Measurements from ENCODE around the gene KRTAP10-6.

DNA sequence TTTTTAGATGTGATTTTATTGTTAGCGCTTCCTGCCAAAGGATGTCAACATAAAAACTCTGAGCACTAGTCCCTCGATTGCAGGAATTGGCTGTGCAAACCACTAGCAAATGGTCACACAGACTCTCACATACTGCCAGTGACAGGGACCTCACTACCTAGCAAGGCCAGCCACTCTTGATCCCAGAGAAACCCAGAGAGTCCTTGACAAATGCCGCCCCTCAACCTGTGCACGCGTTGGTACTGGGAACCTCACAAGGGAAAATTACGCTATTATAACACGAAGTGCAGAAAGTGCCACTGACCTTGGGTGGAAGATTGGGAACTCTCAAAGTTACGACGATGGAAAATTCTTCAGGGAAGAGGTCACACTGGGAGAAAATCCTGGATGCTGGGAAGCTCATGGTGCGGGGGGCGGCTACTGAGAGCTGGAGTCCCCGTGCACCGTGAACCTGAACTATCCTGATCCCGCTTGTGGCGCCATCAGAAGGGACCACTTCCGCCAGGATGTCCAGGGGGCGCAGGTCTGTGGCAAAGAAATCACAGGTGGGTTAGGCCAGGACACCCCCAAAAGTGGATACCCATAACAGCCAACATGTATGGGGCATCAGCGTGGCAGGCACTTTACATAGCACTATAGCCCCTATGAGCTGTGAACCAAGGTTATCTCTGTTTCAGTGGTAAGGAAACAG, 24.7 kb downstream of the KRTAP10-6 start:
- TF ChIP-seq, protein P1, sequence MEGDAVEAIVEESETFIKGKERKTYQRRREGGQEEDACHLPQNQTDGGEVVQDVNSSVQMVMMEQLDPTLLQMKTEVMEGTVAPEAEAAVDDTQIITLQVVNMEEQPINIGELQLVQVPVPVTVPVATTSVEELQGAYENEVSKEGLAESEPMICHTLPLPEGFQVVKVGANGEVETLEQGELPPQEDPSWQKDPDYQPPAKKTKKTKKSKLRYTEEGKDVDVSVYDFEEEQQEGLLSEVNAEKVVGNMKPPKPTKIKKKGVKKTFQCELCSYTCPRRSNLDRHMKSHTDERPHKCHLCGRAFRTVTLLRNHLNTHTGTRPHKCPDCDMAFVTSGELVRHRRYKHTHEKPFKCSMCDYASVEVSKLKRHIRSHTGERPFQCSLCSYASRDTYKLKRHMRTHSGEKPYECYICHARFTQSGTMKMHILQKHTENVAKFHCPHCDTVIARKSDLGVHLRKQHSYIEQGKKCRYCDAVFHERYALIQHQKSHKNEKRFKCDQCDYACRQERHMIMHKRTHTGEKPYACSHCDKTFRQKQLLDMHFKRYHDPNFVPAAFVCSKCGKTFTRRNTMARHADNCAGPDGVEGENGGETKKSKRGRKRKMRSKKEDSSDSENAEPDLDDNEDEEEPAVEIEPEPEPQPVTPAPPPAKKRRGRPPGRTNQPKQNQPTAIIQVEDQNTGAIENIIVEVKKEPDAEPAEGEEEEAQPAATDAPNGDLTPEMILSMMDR (IDR thresholded peaks at IDR 0.05; ENCODE audit: insufficient read depth, low read length, poor library complexity, severe bottlenecking) = no peak
- TF ChIP-seq EZH2phosphoT487 (conservative IDR thresholded peaks at IDR 0.05; ENCODE audit: low read length) = no peak
